Measurements from ENCODE around the gene XRN2.

GRCh38 chr20:21356386-21356785 lies 53.3 kb downstream of the XRN2 start:
- TF ChIP-seq CTCF (IDR thresholded peaks at IDR 0.05): no peak
- no peak for TF ChIP-seq POLR2A (IDR thresholded peaks at IDR 0.05)

Data from lower leg skin (tissue), 3 donors.